OCI-LY1 (cell line): ENCODE data around the gene ANKRD55.

Experiments used
- CTCF ChIP-seq: fragments of 200-600 bp; sonication (generic), shearing (Covaris generic); IDR thresholded peaks from 2 replicates; pipeline ENCODE4 v1.5.1; 2017; ENCODE audit warnings: mild to moderate bottlenecking, antibody characterized with exemption, low read length, moderate library complexity, mixed read lengths
- EZH2 ChIP-seq: fragments of 200-600 bp; sonication (generic), shearing (Covaris generic); IDR thresholded peaks from 2 replicates; pipeline ENCODE4 v1.8.0; 2017; ENCODE audit warnings: borderline replicate concordance, mixed run types, mild to moderate bottlenecking, antibody characterized with exemption, low read length, moderate library complexity, mixed read lengths

DNA sequence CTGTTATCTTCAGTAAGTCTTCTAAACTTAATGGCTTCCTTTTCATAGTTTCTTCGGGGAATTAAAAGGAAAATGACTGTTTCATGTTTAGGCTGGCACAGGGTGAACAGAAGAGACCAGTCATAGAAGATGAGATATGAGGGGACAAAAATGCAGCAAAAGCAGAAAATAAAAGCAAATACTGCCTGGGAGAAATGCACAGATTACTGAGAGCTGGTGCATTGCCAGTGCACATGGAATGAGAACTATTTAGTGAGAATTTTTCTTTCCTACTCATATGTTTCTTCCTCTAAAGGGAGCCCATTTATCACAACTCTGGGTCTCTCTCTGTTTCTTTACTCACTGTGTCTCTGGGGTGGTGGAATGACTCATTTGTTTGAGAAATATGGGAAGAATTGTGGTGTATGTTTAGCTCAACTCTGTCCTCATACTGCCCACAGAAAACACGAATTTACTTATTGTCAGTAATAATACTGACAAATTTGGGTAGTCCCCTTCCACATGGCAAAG lies 25.9 kb upstream of the ANKRD55 start:
- TF ChIP-seq CTCF: no peak
- no peak for TF ChIP-seq EZH2
